DMS53 (cell line): ENCODE data around the gene IKZF1.

Experiments
- DNase-seq: peaks from one replicate; lab custom pipeline; 2025; lab: John Stamatoyannopoulos, UW

IKZF1 gene

GRCh38 chr7:50308532-50309385, 4.2 kb downstream of the IKZF1 start:
- DNase-seq: no peak

- DNase-seq: no peak
Measured at GRCh38 chr7:50309721-50310120, 5.2 kb downstream of the IKZF1 start.

- DNase-seq: no peak
Measured at GRCh38 chr7:50310361-50310760, 5.8 kb downstream of the IKZF1 start.

DNA sequence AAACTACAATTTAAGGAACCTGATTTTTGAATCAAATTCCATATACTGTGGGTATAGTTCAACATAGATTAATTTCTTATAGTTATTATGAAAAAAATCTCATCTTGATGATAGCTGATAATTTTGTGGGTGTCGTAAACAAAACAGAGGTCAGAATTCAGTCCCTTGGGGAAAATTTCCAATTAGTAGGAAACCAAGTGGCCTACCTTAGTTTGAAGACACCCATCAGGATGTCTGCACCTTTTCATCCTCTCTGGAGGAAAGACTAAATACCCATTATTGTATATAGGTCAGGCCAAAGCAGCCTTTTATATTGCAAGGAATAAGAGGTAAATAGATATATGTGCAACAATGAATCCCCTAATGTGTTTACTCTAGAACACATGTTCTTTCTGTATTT, 6.4 kb downstream of the IKZF1 start:
- no peak for DNase-seq

GRCh38 chr7:50312250-50313162, 8.0 kb downstream of the IKZF1 start:
- DNase-seq: no peak

DNA sequence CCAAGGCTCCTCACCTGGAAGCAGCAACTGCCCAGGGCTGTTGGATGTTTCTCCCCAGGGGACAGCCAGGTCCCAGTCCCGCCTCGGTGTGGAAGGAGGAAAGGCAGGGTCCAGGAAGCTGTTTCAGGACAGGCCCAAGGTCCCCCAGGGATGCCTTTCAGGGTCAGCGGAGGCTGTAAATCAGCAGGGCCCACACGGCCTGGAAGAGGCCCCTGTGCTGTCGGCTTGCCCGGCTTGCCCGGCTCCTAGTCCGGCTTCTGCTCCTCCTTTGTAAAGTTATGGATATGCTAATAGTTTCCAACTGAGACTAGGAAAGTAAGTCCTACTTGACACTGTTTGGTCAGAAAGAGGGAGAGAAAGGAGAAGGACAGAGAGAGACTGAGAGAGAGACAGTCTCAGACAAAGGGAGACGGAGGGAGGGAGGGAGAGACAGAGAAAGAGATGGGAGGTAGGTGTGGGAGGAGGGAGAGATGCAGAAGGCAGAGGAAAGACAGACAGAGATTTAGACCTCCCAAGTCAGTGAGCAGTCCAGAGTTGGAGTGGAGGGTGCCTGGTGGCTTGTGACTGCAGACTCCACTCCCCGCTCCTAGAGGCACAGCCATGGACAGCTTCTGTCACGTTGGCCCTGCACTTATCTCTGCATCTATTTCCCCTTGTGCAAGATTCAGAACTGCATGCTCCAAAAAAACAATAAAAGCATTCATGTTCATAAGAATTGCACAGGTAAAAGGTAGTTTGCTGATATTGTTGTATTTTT, 10.5 kb downstream of the IKZF1 start:
- no peak for DNase-seq

- no peak for DNase-seq
Measured at GRCh38 chr7:50315739-50316671, 11.5 kb downstream of the IKZF1 start.

DNA sequence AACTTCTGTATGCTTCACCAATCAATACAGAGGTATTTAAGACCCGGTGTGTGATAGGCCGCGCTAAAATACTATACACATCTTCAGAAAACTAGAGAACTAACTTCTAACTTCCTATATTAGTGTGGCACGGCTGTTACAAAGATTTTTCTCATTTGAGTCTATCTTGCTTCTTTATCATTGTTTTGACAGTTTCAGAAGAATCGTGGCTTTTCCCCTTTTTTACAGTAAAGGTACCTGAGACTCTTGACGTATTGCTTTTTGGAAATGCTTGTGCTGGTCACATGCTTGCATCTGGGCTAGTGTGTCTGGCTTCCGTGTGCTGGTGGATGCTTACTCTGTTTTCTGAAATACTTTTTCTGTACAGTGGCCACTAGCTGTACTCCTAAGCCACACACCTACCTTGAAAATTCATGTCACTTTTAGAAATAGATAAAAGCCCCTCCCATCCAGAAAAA, 12.7 kb downstream of the IKZF1 start:
- DNase-seq: no peak

DNA sequence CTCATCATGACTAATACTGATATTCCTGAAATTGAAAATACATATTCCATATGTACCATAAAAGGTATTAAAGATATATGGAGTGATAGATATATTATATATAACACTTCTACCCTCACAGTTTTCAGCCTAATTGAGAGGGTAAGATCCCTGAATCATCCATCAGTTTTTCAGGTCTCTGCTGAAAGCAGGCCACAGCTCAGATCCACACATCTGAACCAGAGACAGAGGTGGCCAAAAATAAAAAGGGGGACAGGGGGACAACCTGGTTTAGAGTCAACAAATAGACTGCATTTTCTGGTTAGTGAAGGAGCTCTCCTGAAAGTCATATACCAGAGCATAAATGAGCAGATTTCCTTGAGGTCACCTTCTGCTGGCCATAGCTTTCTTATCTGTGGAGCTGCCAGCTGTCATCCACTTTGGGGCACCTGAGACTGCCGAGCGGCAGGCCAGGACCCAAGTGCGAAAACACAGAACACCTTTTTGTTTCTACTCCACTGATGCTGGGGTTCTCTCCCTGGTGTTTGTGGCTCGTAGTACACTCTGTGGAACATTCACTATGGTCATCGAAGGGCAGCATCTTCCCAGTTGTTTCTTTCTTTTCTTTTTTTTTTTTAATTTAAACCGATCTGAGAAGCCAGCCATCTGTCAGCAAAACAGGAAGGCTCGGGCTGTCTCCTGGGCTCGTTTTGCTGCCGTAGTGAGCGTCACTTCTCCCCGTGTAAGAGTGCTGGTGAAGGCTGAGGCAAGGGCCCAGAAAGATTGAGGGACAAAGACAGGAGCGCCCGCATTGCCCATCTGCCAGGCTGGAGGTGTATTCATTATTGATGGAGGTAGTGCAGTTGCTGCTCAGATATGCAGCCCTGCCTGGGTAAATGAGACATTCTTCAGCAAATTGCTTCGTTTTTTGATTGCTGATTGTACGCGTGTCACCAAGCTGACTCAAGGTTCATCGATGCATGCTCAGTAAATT, 13.5 kb downstream of the IKZF1 start:
- no peak for DNase-seq

GRCh38 chr7:50321487-50322067, 17.1 kb downstream of the IKZF1 start:
- DNase-seq: no peak

DNA sequence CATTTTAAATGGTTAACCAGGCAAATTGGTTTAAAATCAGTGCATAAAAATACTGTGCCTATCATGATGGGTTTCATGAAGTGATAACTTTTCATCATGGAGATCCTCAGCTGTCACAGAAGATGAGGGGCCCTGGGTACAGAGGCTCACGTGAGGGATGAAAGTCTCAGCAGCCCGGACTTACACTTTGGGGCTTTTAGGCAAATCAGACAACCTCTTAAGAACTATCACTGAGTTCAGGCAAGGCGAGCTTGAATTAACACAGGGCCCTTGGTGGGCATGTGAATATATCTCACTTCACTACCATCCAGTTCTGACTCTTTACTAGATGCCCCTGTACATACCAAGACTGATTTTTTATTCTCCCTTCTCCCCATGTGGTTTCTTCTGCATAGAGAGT, 19.6 kb downstream of the IKZF1 start:
- no peak for DNase-seq

- DNase-seq: no peak
Measured at GRCh38 chr7:50327443-50327842, 22.9 kb downstream of the IKZF1 start.

DNA sequence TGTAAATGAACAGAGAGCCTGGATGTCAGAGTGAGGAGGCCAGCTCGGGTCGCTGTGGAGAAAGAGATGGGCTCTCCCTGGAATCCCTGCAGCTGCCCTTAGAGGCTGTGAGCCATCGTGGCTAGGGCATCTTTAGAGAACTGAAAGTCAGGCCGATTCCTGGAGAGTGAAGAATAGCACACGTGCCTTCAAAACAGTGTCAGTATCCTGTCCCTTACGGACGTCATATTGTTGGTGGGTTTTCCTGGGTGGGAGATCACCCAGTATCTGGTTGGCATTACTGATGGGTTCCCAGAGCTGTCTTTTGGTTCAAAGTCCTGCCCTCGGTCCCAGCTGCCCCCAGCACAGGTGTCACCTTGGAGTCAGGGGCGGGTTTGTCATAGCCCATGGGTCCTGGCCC, 25.3 kb downstream of the IKZF1 start:
- no peak for DNase-seq

GRCh38 chr7:50330254-50330653, 25.7 kb downstream of the IKZF1 start:
- no peak for DNase-seq

DNA sequence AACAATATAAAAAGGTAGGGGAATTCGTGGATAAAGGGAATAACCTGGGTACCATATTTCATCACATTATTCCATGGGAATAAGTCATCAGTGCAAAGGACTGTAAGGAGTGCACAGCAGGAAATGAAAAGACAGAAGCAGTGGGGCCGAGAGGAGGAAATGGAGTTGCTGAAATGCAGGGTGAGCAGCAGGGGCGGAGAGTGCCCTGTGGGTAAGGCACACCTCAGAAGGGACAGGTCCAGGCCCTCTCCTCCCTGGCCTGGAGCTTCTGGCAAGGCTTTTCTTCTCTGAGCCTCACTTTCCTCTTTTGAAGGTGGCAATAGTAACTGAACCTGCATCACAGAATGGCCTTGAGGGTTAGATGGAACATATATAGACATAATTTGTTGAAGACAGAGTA, 26.2 kb downstream of the IKZF1 start:
- peak; percentile 24 for DNase-seq

DNA sequence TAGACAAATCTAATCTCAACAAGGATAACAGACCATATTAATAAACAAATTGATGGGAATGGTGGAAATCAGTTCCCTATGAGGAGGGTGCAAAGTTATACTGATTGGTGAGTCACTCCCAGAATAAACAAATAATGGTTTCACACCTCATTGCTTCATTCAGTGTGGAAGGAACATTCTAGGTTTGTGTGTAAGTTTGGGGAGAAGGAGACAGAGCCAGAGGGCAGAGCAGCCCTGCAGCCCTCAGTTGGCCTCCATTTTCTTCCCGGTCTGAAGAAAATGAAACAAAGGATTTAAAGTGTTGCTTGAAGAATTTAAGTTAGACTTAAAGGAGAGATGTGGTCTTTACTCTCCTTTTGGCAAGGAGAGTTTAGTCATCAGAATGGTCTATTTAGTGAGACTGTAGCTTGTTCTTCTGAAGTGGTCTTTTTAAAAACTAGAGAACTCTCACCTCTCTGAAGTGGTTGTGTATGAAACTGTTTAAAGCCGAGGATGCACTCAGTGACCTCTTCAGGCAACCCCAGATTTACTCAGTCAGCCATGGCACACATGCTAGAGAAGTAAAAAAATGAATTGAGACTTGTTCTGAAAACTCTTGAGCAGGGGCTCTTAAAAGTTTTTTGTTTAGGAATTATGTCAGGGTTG, 27.2 kb downstream of the IKZF1 start:
- peak; percentile 28 for DNase-seq

- peak; percentile 10 for DNase-seq
Measured at GRCh38 chr7:50332241-50333165, 28.0 kb downstream of the IKZF1 start.

GRCh38 chr7:50333221-50333651, 28.7 kb downstream of the IKZF1 start:
- DNase-seq: no peak
